Measurements from ENCODE around the gene ZFP91.
"Not testable (repeated sequence)": the region's sequence is repeated elsewhere in the genome, so short reads cannot be mapped to it uniquely, and the experiment has no call there.

DNA sequence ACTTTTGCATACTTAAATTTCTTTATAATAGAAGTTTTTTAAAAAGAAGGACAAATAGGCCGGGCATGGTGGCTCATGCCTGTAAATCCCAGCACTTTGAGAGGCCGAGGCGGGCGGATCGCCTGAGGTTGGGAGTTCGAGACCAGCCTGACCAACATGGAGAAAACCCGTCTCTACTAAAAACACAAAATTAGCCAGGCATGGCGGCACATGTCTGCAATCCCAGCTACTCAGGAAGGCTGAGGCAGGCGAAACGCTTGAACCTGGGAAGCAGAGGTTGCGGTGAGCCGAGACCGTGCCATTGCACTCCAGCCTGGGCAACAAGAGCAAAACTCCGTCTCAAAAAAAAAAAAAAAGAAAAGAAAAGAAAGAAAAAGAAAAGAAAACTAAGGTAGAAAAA is 6.0 kb upstream of the ZFP91 start:
- TF ChIP-seq EP300, CTCF (IDR thresholded peaks at IDR 0.05): not testable (repeated sequence)

Measured in tibial nerve (tissue), 4 donors.